ENCODE results near the gene IFT27.

- TF ChIP-seq POLR2A (IDR thresholded peaks at IDR 0.05): no peak
- TF ChIP-seq CTCF (IDR thresholded peaks at IDR 0.05): no peak
- no peak for TF ChIP-seq EP300 (IDR thresholded peaks at IDR 0.05)
These were observed 61.8 kb downstream of the IFT27 start for GRCh38 chr22:36714110-36714509.
